ENCODE measurements around the gene USO1. TPM values are rescaled to one million over a fixed set of nuclear protein-coding genes. Genes with fewer than 3 reads are reported as not detected.

Gene USO1
- total and polyA plus RNA-seq, 2 of the 13 experiments (the other 11 are each of a cell fraction or from before 2014, with no cell fraction given): 52.2 to 87.7 TPM

DNA sequence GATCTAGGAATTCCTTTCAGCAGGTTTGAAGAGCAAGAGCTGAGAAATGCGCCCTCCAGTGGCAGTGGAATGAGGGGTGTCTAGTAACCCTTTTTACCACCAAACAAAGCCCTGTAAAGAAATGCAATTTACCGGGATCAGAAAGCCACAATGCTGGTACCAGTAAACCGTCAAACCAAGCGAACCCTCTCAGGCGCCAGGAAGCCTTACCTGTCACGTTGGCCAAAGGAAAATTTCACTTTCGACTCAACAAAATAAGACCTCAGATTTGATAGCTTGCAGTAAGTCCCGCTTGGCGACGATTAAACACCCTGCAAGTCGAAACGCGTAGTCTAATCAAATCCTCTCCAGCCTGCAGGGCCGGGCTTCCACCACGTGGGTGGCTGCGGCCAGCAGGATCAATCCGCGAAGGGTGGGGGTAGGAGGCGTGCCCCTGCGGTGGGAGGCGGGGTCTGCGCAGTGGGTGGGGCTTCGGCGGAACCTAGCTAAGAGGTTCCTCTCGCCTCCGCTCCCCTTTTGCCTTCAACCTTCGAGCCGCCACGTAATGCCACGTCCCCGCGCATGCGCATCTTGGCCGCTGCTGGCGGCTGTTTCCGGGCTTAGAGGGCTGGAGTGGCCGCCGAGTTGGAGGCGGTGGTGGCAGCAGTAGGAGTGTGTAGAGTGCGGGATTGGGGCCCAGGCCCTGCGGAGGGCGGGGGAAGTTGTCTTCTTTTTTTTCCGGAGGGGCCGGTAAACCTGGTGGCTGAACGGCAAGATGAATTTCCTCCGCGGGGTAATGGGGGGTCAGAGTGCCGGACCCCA is at the start of gene USO1 (continued):
- TF ChIP-seq, protein P1, sequence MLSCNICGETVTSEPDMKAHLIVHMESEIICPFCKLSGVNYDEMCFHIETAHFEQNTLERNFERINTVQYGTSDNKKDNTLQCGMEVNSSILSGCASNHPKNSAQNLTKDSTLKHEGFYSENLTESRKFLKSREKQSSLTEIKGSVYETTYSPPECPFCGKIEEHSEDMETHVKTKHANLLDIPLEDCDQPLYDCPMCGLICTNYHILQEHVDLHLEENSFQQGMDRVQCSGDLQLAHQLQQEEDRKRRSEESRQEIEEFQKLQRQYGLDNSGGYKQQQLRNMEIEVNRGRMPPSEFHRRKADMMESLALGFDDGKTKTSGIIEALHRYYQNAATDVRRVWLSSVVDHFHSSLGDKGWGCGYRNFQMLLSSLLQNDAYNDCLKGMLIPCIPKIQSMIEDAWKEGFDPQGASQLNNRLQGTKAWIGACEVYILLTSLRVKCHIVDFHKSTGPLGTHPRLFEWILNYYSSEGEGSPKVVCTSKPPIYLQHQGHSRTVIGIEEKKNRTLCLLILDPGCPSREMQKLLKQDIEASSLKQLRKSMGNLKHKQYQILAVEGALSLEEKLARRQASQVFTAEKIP (CRISPR knock-in tag; IDR thresholded peaks at IDR 0.05; ENCODE audit: borderline replicate concordance): no peak
- TF ChIP-seq ZNF138 (CRISPR knock-in tag; IDR thresholded peaks at IDR 0.05; ENCODE audit: low read depth) (0 out of 2 replicates have a peak, but pooled peaks have one; percentile 22), SOX5 (CRISPR knock-in tag; IDR thresholded peaks at IDR 0.05; ENCODE audit: borderline replicate concordance) (peak; percentile 46; the same call in 1 of the 2 replicates), ASH2L (IDR thresholded peaks at IDR 0.05; ENCODE audit: insufficient read length, low read depth, low read length) (peak; percentile 76), CREBL2 (CRISPR knock-in tag; IDR thresholded peaks at IDR 0.05; ENCODE audit: borderline replicate concordance) (0 out of 2 replicates have a peak, but pooled peaks have one; percentile 27), MIXL1 (CRISPR knock-in tag; IDR thresholded peaks at IDR 0.05) (0 out of 2 replicates have a peak, but pooled peaks have one; percentile 37), NFAT5 (CRISPR knock-in tag; IDR thresholded peaks at IDR 0.05) (peak; percentile 10; the same call in 1 of the 2 replicates), GZF1 (CRISPR knock-in tag; IDR thresholded peaks at IDR 0.05) (0 out of 2 replicates have a peak, but pooled peaks have one; percentile 26), ZSCAN20 (CRISPR knock-in tag; IDR thresholded peaks at IDR 0.05; ENCODE audit: borderline replicate concordance) (no peak)
- TF ChIP-seq, protein P2, sequence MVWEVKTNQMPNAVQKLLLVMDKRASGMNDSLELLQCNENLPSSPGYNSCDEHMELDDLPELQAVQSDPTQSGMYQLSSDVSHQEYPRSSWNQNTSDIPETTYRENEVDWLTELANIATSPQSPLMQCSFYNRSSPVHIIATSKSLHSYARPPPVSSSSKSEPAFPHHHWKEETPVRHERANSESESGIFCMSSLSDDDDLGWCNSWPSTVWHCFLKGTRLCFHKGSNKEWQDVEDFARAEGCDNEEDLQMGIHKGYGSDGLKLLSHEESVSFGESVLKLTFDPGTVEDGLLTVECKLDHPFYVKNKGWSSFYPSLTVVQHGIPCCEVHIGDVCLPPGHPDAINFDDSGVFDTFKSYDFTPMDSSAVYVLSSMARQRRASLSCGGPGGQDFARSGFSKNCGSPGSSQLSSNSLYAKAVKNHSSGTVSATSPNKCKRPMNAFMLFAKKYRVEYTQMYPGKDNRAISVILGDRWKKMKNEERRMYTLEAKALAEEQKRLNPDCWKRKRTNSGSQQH (CRISPR knock-in tag; IDR thresholded peaks at IDR 0.05; ENCODE audit: low read depth): peak; percentile 85
- TF ChIP-seq, protein P3, sequence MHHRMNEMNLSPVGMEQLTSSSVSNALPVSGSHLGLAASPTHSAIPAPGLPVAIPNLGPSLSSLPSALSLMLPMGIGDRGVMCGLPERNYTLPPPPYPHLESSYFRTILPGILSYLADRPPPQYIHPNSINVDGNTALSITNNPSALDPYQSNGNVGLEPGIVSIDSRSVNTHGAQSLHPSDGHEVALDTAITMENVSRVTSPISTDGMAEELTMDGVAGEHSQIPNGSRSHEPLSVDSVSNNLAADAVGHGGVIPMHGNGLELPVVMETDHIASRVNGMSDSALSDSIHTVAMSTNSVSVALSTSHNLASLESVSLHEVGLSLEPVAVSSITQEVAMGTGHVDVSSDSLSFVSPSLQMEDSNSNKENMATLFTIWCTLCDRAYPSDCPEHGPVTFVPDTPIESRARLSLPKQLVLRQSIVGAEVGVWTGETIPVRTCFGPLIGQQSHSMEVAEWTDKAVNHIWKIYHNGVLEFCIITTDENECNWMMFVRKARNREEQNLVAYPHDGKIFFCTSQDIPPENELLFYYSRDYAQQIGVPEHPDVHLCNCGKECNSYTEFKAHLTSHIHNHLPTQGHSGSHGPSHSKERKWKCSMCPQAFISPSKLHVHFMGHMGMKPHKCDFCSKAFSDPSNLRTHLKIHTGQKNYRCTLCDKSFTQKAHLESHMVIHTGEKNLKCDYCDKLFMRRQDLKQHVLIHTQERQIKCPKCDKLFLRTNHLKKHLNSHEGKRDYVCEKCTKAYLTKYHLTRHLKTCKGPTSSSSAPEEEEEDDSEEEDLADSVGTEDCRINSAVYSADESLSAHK (CRISPR knock-in tag; IDR thresholded peaks at IDR 0.05; ENCODE audit: borderline replicate concordance): no peak
- TF ChIP-seq, protein P4, sequence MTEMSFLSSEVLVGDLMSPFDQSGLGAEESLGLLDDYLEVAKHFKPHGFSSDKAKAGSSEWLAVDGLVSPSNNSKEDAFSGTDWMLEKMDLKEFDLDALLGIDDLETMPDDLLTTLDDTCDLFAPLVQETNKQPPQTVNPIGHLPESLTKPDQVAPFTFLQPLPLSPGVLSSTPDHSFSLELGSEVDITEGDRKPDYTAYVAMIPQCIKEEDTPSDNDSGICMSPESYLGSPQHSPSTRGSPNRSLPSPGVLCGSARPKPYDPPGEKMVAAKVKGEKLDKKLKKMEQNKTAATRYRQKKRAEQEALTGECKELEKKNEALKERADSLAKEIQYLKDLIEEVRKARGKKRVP (CRISPR knock-in tag; IDR thresholded peaks at IDR 0.05): peak in 1 of 2 experiments; percentile 13; a peak in 1 of 4 replicates
- TF ChIP-seq, protein P5, sequence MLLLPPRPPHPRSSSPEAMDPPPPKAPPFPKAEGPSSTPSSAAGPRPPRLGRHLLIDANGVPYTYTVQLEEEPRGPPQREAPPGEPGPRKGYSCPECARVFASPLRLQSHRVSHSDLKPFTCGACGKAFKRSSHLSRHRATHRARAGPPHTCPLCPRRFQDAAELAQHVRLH (CRISPR knock-in tag; IDR thresholded peaks at IDR 0.05; ENCODE audit: borderline replicate concordance, low read depth): no peak
